Fibroblast of the conjunctiva (primary cell): ENCODE data around the gene PPP2R5A.
A peak's percentile ranks its signal among the peaks of the same experiment; 100 is the strongest.

Source experiments
- DNase-seq: peaks from one replicate; pipeline ENCODE4 v3.0.0-alpha.2; 2010; ENCODE audit warnings: low read depth

The PPP2R5A gene

GRCh38 chr1:212284744-212285684 lies at the start of gene PPP2R5A:
PPP2R5A (plus strand) TSS chr1:212285410; CDS start chr1:212286111, 701 bp downstream.
- peak; percentile 99 for DNase-seq

GRCh38 chr1:212235857-212236256 lies 49.4 kb upstream of the PPP2R5A start:
- DNase-seq: no peak

DNA sequence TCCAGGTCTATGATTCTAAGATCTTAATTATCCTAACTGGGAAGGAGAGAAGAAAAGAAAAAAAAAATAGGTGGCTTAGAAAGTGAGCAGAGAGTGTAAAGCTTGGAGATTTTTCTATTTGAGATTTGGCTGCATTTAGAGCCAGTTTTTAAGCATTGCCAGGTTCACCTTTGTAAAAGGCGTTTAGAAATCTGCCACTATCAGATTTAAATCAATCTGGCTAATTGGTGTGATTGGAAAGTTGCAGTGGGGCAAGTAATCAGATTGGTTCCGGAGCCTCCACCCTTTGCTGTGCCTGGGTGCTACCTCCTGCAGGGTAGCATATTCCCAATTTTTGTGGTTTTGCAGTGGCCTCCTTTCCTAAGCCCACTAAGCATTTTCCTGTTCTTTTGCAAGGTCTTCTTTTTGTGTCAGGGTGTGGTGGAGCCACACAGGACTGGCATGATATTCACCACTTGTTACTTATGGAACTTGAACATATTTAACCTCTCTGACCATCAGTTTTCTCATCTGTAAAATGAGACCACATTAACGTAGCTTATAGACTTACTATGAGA lies 48.5 kb upstream of the PPP2R5A start:
- DNase-seq: no peak

GRCh38 chr1:212237651-212238050 lies 47.6 kb upstream of the PPP2R5A start:
- no peak for DNase-seq

DNA sequence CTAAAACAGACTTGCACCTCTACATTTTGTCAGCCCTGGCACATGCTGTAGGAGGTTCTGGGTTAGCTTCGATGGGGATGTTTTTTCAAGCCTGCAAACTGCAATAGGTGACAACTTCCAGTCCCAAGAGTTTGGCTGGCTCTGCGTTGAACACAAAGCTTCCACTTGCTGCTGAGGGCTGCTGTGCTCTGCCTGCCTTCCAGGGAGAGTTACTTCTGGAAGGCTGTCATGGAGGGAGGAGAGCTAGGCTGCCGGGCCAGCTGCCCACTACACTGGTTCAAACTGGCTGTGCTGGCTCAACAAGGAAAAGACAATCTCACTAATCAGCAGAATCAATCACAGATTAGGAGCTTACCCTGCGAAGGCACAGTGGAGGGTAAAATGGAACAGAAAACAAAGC lies 46.7 kb upstream of the PPP2R5A start:
- DNase-seq: no peak

DNA sequence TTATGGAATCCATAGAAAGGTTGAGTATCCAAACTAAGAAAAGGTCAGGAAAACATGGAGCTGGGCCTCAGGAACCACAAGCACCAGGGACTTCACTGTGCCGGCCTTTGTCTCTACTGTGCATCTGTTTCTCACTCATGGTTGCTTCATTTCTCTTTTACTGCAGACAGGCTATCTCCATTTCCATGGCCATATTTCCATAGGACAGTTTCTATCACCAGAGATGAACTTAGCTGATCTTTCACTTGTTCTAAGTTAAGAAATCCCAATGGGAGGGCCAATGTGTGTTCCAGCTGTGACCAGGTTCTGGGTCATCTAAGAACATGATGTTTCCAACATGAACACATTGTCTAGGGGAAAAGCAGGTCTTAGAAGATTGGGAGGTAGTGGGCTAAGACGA lies 43.7 kb upstream of the PPP2R5A start:
- no peak for DNase-seq

DNA sequence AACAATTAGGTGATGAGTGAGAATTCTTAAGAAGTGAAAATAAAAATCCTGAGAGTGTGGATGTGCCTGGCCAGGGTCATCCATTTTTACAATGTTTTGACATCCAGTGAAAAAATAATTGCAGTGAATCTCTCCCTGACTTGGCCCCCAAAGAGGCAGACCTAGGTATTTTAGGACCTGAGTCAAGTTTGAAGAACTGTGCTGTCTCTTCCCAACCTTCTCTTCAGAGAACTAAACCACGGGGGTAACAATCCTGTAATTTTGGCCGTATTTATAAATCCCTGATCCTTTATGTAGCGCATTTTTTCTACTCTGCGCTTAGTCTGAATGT lies 43.3 kb upstream of the PPP2R5A start:
- no peak for DNase-seq

- no peak for DNase-seq
Observed at GRCh38 chr1:212242288-212242984, 42.8 kb upstream of the PPP2R5A start.

- no peak for DNase-seq
Observed at GRCh38 chr1:212242985-212243308, 42.3 kb upstream of the PPP2R5A start.

GRCh38 chr1:212244441-212244840 lies 40.8 kb upstream of the PPP2R5A start:
- no peak for DNase-seq

DNA sequence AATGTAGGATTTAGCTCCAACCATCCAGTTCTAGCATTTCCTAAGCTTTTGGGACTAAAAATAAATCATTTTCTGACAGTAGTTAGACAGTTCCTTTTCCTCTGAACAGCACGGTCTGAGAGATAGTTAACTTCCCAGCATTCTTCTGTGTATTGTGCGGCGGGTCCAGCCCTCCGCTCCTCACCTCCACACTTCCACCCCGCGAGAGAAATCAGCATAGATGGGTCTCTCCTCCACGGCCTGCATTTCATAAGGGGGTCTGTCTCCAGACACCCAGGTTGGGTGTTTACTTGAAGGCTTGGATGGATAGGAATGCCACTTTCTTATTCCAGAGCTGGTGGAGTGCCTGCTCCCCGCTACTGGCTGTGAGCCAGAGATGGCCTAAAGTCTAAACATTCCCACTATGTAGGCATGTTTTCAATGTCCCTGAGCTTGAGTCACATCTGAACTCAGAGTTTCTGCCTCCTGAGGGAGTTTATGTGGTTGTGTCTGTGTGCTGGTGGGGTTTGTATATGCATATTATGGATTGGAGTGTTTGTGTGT lies 38.0 kb upstream of the PPP2R5A start:
- DNase-seq: no peak

GRCh38 chr1:212247988-212248387 lies 37.2 kb upstream of the PPP2R5A start:
- DNase-seq: no peak

GRCh38 chr1:212254853-212255363 lies 30.3 kb upstream of the PPP2R5A start:
- no peak for DNase-seq

GRCh38 chr1:212255705-212256307 lies 29.4 kb upstream of the PPP2R5A start:
- DNase-seq: no peak

DNA sequence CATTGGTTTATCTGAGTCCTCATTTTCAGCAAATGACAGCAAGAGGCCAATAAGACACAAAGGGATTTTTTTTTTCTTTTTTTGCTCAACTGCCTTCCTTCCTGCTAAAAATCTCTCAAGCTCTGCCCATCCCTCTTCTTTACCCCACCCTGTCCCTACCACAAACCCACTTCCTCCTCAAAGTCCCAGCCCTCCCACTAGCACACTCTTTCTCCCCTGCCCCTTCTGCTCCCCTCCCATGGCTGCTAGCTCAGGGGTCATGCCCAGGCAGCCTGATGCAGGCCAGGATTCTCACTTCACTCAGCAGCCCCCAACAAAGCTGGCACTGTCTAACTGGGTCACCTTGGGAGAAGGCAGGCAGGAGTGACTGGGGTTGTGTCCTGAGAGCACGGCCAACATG lies 28.8 kb upstream of the PPP2R5A start:
- no peak for DNase-seq

GRCh38 chr1:212257157-212257556 lies 28.1 kb upstream of the PPP2R5A start:
- no peak for DNase-seq

GRCh38 chr1:212259693-212260480 lies 25.3 kb upstream of the PPP2R5A start:
- DNase-seq: no peak

GRCh38 chr1:212260557-212261355 lies 24.5 kb upstream of the PPP2R5A start:
- no peak for DNase-seq

DNA sequence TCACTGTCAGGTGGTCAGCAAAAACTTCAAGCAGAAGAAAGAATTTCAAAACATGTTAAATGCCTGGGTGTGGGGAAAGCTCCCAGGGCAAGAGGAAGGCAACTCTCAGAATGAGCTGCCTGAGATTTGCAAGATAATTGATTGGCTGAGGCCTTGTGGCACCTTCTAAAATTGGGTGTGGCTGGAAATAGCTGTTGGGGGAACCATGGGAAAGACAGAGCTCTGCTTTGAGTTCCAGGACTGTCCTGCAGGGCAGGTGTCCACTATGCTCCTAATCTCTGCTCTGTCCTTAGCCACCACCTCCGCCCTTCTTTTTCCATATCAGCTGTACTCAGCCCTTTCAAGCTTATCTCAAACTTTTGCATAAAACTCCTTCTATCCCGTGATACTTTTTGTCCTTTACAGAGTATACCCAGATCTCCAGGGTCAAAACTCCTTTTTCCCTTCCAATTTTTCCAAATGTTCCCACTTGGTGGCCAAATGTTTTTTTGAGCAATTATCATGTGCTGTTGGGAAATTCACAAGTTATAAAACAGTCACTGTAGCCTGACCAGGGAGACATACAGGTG lies 23.8 kb upstream of the PPP2R5A start:
- no peak for DNase-seq

GRCh38 chr1:212267017-212267416 lies 18.2 kb upstream of the PPP2R5A start:
- no peak for DNase-seq
